GM18520 (cell line): ENCODE data around the gene STK32C.

Source experiments
- ATAC-seq: cut with Tn5 transposase; IDR thresholded peaks from one replicate; pipeline ENCODE4 v1.9.1; 2021; ENCODE audit not compliant: unreplicated experiment

Gene STK32C

DNA sequence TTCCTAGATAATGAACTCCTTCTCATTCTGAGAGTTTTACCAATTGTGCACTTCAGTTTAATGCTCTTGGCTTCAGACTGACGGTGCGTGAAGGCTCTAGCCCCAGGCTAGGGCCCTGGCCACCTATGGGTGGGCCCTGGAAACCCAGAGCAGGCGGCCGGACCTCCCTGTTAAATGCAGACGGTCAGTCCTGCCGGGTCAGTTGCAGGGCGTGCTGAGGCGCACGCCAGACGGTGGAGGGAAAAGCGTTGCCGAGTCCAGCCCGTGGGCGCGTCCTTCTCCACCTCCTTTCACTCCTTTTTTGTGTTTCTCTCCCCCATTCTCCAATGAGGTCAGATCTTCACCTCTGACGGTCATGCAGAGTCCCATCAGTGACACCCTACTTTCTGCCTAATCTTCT lies 118.7 kb downstream of the STK32C start:
- no peak for ATAC-seq

DNA sequence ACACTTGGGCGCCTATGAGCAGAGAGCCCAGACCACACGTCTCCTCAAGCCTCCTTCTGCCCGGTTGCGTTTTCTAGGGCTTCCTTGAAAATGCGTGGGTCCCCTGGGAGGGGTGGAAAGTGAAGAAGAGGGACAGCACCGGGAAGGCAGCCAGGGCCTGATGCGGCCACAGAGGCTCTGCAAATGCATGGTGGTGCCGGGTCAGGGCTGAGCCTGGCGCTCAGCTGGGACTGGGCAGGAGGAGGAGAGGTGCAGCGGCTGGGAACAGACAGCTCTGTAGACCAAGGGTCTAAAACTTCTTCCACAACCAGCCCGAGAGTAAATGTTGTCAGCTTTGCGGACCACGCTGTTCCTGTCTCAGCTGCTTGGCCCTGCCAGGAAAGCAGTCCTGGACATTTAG lies 119.4 kb downstream of the STK32C start:
- no peak for ATAC-seq

DNA sequence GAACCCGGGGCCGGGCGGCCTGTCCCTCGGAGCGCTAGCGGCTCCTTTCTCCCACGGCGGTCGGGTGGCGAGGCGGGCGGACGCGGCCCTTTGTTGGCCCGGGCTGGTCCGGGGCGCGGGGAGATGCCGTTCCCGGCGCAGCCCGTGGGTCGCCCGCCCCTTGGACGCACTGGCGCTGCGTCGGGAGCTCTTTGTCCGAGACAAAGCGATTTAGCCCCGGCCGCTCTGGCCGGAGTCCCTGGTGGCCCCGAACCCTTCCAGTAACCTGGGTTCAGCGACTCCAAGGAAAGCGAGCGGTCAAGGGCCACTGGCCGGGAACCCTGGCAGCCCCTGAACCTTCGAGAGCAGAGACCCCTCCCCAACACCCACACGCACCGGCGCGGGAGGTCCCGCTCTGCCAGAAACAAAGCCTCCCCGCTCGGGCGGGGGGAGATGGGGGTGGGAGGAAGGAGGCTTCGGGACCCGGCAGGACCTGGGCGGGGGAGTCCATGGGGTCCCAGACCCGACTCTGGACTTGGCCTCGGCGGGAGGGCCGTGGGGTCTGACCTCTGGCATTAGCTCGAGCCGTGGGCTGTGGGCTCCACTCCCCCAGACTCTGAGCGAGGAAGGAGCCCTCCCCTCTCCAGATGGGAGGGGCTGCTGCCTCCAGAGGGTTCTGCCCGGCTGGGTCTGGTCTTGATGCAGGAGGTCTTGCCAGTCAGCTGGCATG lies 120.2 kb downstream of the STK32C start:
- no peak for ATAC-seq

DNA sequence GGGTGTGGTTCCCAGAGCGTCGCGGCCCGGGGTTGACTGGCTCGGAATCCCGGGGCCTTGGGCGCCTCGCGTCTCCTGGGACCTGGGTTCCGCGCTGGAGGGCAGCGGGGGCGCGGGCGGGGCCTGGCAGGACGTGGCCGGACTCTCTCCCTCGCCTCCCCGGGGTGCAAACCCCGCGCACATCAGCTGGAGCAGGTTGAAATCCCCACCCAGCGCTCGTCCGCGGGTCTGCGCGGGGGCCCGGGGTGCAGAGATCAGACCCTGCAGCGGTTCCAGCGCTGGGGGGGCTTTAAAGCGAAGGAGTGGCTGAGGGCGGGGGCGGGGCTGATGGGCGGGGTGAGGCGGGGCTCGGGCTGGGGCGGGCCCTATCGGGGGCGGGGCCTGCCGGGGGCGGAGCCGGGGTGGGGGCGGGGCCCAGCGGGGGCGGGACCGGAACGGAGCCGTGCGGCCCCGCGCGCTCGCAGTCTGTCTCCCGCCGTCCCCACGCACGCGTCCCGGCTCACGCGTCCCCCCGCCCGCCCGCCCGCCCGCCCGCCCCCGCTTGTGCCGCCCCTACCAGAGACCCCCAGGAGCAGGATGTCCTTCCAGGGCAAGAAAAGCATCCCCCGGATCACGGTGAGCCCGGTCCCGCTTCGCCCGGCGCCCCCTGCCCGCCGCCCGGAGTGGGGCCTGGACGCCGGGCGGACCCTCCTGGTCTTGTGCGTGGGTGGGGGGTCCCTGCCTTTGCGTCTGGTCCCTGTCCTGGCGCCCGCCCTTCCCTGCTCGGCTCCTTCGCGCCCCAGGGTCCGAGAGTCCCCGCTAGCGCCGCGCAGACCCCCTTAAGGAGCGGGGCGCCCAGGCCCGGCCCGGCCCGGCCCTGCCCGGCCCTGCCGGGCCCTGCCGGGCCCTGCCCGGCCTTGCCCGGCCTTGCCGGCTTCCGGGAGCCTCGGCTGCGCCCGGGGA lies 121.0 kb downstream of the STK32C start, which contains the start of gene DPYSL4:
Gene DPYSL4 (plus strand): TSS at position 461 of the 942 bp plus-strand sequence. CDS start 116 bp downstream, at position 577.
- ATAC-seq = no peak

DNA sequence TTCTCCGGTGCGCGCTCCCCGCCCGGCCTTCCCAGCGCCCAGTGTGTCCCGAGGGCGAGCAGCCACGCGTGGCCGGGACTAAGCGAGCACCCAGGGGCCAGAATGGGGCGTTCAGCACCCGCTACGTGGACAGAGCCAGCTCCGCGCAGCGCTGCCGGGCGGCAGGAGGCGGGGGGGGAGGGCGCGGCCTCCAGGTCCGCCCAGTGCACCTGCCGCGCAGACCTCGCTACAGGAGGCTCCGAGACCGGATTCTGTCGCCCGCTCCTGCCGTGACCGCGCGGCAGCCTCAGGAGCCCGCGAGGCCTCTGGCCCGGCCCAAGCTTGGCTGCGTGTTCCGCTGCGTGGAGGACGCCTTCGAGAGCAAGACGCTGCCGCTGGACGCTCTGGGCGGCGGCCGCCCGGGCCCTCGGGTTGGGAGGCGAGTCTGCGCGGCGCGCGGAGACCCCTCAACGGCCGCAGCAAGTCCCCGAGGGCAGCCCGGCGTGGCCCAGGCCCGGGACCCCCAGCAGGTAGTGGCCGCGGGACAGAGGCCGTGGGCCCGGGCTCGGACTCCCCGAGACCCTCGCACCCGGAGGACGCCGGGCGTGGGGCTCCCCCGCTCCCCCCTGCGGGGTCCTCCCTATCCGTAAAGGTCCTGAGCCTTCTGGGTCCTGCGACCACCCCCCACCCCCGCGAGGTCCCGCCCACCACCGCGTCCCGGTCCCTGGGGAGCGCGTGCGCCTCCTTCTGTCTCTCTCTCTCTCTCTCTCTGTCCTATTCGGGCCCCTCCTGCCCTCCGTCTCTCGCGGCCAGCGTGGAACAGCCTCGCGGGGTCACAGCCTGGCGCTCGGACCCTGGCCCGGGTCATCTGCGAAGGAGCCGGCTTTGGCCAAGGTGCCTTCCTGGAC lies 121.9 kb downstream of the STK32C start:
- no peak for ATAC-seq

DNA sequence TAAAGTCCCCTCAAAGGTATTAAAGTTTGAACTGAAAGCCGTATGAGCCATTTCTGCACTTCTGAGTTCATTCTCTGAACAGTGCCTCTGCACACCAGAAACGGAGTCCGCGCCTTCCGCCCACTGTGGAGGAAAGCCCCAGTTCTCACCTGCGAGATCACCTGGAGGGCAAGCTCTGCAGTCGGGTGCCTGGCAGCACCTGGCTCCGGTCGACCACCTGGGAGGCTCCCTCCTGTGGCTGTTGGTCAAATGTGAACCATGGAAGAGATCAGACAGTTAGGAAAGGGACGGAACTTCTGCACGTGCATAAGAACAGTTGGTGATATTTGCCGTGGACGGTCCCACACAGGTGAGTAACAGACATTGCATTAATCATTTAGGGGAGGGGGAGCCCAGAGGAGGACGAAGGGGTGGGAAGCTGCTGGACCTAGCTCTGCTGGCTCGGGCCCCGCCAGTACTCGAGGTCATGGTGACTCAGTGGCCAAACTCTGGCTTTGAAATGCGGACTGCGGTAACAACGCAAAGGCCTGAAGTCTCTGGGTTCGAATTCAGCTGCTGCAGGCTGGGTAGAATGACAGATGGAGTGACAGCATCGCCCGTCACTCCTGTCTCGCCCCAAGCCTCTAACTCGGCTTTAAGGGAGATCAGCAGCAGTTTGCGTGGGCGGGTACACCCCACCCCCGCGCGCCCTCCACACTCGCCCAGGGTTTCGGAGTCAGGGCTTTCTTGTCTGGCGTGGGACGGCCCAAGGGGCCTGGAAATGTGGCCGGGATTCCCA lies 122.7 kb downstream of the STK32C start:
- no peak for ATAC-seq

DNA sequence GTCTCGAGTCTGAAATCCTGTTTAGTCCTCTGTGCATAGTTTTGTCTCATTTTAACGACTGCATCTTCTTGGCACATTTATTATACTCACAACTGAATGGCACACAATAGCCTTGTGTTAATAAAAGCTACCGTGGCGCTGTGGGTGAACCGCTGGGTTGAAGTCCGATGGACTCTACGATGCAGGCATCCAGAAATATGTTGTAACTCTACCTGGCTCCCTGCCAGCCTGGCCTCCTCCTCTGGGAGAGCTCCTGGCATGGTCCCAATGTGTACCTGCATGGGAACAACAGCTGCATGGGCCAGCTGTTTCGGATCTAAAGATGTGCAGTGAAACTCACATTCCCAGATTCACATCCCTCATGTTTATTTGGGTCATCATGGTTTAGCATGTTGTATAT lies 124.7 kb downstream of the STK32C start:
- ATAC-seq = no peak

DNA sequence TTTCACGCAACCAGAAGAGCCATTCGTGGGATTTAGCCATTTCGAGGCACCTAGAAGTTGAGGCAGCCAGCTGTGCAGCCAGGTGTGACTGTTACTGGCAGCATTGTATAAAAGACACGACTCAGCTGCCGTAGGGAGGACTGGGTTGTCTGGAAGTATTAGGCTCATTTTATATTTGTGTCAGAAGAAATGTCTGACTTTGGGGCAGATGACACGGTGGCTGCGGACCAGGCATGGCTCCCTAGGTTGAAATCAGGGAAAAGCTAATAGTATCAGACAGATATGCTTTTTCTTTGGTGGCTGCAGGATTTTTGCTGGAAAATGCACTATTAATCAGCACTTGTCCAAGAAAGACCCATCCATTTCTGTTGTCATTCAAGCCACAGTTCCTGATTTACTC lies 125.2 kb downstream of the STK32C start:
- ATAC-seq = no peak

DNA sequence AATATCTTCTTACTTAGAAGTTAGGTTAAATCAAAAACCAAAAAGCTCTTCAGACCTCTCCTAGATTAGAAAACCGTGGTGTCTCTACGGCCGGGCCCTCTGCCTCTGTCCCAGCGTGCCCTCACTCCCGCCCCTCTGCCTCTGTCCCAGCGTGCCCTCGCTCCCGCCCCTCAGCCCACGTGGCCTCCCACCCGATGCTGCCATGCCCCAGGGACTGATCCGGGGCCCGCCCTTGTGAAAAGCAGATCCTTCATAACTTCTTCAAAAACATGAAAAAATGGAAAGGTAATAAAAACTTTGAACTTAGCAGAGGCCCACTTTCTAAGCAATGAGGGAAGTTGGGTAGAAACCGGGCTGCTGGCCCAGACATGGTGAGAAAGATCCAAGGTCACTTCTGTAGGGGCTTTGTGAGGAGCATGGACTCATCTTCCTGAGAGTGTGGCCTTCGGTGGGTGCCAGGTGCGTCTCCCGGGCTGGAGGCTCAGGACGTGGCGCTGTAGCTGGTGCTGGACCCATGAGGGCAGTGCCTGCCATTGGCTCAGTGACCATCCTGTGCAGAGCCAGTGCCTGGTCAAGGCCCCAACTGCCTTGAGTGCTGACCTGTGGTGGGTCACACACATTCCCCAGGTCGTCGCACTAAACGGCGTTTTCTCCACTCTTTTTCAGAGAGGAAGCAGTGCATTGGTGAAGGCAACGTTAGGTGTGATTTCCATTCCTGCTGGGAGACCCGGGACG lies 125.9 kb downstream of the STK32C start:
- no peak for ATAC-seq

DNA sequence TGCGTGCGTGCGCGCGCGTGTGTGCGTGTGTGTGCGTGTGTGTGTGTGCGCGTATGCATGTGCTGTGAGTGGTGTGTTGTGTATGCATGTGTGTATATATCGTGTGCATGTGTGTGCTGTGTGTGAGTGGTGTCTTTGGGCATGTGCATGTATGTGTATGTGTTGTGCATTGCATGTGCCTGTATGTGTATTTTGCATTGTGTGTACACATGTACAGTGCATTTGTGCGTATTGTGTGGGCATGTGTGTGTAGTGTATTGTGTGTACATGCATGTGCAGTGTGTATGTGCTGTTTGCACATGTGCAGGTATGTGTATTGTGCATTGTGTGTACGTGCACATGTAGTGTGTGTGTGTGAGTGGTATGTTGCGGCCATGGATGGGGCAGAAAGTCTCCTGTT lies 127.0 kb downstream of the STK32C start:
- no peak for ATAC-seq

DNA sequence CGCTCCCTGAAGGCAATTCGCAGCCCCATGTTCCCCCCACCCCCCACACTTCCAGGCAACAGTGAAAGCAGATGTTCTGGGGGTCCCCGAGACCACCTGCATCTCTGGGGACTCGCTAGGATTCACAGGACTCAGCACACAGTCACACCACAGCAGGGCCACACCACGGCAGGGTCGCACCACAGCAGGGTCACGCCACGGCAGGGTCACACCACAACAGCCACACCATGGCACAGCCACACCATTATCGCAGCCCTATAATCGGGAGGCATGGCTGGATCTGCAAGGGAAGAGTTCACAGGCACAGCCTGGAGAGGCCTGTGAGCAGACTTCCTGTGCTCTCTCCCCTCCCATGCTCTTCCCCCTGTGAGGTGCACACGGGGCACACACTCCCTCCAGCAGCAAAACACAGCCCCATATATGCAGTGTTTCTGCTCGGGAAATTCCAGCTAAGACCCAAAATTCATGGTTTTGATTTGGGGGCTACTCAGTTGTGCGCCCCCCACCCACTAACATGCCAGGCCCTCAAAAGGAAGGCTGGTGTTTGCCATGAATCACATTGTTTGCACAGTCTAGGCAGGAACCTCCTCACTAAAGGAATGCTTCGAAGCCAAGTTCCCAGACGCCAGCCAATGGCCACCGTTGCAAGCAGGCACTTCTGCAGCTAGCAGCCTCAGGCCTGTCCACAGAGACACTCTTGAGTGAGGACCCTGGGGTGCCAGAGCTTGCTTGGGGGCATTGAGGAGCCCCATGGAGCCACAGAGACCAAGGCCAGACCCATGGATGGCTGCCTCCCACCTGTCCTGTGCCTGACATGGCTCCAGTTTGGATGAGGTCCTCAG lies 128.0 kb downstream of the STK32C start:
- no peak for ATAC-seq

DNA sequence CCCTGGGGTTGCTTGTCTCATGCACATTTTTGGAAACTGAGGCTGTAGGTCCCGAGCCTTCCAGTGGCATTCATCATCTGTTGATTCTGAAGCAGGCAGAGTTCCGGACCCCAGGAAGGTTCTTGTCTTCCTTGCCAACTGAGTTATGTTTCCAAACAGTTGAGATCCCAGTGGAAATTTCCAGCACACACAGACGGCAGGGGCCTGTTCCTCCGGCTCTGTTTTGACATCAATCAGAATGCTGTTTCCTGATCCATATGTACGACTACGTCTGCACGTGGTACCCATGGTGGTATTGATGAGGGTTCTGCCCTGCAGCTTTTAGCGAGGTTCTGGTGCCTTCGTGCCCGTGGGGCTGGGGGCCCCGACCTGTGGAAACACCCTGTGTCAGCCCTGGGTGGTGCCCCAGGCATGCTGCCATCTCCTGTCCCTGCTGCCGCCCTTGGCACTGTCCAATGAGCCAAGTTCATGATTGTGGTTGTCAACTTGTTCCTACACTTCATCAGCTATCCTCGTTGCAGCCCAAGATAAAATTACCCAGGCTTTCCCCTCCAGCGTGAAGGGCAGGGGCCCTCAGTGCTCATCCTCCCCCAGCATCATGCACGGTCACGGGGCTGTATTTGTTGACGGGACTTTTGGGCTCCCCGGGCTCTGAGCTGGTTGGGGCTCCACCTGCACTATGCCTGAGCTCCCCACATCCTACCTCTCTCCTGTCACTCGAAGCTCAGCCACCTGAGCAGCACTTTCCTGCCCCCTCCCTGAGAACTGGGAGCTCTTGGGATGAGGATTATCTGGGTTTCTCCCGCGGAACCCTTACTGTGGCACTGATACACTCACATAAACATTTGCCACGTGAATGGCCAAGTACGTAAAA lies 128.8 kb downstream of the STK32C start:
- ATAC-seq = no peak

DNA sequence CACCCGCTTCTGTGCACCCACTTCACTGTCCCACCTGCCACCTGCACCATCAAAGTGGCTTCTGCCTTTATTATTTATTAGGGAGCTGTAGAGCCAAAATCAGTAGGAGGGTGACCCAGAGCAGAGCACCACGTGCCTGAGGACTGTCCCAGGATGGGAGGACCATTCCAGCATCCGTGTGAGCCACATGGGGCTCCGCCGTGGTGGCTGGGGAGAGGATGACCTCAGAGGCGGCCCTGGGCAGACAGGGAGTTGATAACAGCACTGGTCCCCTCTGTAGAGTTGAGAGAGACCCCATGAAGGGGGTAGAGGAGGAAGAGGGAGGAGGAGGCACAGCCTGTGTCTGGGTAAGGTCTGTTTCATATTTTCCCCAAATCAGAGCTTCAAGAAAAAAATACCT lies 129.7 kb downstream of the STK32C start:
- ATAC-seq = no peak

DNA sequence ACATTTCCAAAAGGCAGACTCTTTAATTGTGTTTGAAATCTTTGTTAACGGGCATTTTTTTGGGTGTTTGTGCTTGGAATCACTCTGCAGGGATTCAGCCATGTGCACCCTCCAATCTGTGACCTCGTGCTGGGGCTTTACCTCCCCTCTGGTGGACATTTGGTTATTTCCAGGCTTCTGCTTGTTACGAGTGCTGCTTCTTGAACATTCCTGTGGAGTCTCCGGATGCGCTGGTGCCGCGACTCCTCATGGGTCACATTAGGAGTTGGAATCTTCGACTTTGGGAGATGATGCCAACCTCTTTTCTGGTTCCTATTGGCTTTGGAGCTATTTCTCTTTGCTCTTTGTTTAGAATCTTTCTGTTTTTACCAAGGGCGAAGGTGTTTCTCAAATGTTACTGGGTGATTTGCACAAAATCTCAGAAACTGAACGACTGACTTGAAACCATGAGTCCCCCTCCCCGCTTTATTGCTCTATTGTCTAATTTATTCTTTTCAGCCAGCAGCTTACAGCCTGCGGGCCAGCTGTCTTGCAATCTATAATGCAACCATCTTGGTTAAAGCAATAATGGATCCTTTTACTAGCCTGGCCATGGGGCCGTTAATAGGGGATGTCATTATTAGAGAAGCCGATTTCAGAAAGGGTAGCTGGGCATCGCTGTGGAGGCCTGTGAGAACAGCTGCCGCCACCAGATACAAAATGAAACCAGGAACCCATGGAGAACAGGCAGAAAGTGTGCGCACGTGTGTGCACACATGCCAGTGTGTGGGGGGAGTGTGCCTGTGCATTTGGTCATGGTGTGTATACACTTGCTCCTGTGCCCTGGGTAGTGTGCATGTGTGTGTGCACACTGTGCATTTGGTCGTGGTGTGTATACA lies 130.9 kb downstream of the STK32C start:
- ATAC-seq = no peak

DNA sequence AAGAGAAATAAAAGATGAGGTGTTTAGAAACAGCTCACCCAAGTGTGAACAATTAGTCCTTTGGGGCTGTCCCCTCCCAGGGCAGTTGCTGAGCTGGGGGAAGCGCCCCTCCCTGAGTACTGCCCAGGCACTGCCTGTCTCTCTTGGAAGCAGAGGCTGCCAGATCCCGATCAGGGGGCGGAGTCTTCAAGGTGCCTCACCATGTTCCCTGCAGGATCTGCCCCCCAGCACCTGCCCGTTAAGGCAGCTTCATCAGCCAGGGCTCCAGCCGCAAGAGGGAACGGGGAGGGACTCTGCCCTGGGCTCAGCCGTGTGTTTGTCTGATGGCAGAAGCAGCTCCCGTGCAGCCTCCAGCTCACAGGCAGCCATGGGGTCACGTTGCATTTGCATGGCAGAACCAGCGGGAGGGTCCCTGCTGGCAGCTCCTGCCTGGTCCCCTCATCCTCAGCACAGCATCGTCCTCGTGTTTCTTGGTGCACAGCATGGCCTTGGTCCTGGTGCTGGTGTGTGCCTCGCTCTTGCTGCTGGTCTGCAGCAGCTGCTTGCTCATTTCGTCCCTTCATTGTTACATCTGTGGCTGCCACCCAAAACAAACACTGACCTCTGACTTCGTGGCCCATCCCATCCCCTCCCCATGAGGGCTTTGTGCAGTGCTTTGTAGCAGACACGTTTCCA lies 131.7 kb downstream of the STK32C start:
- ATAC-seq = no peak

DNA sequence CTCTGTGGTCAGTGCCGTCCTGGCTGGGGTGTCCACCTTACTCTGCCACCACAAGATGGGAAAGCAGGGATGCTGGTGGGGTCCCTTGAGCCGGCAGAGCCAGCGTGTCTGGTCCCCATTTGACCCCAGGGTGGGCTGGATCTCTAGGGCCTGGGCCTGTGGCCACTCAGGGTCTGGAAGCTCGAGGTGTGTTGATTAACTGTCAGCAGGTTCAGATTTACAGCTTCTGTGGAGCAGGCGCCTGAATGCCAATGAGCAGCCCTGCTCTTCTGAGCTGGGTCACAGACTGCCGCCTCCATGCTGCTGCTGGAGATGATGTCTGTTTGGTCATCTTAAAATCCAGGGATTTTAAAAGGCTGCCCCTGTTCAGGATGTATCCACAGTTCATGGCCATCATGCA lies 132.3 kb downstream of the STK32C start:
- no peak for ATAC-seq
